ENCODE results near the gene UTP4.

DNA sequence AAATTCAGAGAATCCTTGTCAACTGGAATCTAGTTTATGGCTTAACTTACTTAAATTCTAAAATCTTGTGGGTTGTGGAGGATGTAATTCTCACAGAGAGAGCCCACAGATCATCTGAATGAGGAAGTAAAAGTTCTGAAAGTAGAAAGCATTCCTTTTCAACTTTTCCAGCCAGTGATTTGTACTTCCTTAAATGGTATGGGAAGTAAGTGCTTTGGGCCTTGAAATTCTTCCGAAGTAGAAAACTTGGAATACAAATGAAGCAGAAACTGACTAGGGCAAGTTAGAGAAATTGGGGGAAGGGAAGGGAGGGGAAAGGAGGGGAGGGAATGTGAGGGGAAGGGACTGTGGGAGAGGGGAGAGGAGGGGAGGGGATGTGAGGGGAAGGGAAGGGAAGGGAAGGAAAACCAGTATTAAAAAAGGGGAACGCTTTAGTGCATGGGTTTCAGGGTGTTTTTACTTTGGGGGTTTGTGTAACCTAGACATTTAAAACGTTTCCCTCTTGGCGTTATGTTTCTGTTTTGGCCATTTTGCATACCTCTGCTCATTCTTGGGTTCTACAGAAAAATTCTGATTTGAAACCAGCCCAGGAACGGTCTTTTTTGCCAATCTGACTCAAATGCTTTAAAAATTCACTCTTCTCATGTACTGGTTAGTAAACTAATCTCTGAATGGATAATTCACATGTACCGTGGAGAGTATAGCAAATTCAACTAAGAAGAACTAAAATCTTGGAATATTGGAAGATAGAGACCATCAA lies 39.1 kb downstream of the UTP4 start:
- TF ChIP-seq, protein P1, sequence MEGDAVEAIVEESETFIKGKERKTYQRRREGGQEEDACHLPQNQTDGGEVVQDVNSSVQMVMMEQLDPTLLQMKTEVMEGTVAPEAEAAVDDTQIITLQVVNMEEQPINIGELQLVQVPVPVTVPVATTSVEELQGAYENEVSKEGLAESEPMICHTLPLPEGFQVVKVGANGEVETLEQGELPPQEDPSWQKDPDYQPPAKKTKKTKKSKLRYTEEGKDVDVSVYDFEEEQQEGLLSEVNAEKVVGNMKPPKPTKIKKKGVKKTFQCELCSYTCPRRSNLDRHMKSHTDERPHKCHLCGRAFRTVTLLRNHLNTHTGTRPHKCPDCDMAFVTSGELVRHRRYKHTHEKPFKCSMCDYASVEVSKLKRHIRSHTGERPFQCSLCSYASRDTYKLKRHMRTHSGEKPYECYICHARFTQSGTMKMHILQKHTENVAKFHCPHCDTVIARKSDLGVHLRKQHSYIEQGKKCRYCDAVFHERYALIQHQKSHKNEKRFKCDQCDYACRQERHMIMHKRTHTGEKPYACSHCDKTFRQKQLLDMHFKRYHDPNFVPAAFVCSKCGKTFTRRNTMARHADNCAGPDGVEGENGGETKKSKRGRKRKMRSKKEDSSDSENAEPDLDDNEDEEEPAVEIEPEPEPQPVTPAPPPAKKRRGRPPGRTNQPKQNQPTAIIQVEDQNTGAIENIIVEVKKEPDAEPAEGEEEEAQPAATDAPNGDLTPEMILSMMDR (IDR thresholded peaks at IDR 0.05; ENCODE audit: low read depth, low read length) = no peak
- TF ChIP-seq, protein P2, sequence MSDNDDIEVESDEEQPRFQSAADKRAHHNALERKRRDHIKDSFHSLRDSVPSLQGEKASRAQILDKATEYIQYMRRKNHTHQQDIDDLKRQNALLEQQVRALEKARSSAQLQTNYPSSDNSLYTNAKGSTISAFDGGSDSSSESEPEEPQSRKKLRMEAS (IDR thresholded peaks at IDR 0.05; ENCODE audit: low read depth, low read length) = no peak
- no peak for TF ChIP-seq MYC (IDR thresholded peaks at IDR 0.05; ENCODE audit: low read depth, low read length)
